Activated CD4-positive, alpha-beta memory T cell treated with anti-CD3 and anti-CD28 coated beads for 36 hours (primary cell): ENCODE data around the gene LIMCH1. TPM values are rescaled to one million over a fixed set of nuclear protein-coding genes. Genes with fewer than 3 reads are reported as not detected.

Experiments
- CTCF ChIA-PET: fragments of 350-600 bp; sonication (Branson Sonifier 250); formaldehyde crosslinking; loops from one replicate; lab custom pipeline; 2021; ENCODE audit warnings: antibody characterized with exemption, inconsistent platforms; lab: Charles Lee
- POLR2A ChIA-PET: fragments of 350-600 bp; sonication (Branson Sonifier 250); formaldehyde crosslinking; loops from one replicate; lab custom pipeline; 2021; ENCODE audit warnings: antibody characterized with exemption; lab: Charles Lee
- DNase-seq: peaks from one replicate; pipeline ENCODE4 v3.0.0-alpha.2; 2020
- H3K27ac Mint-ChIP-seq: one replicate; pipeline ENCODE4 v1.8.0; 2021; ENCODE audit warnings: mixed read lengths
- H3K27me3 Mint-ChIP-seq: one replicate; pipeline ENCODE4 v1.8.0; 2021; ENCODE audit warnings: mixed read lengths
- H3K36me3 Mint-ChIP-seq: one replicate; pipeline ENCODE4 v1.8.0; 2021; ENCODE audit warnings: mixed read lengths
- H3K4me1 Mint-ChIP-seq: one replicate; pipeline ENCODE4 v1.8.0; 2021; ENCODE audit warnings: low read depth, mixed read lengths
- H3K4me3 Mint-ChIP-seq: one replicate; pipeline ENCODE4 v1.8.0; 2021; ENCODE audit warnings: mild to moderate bottlenecking, mixed read lengths
- H3K9me3 Mint-ChIP-seq: one replicate; pipeline ENCODE4 v1.8.0; 2021; ENCODE audit warnings: mixed read lengths
- intact Hi-C: fragments of 100-400 bp; cut with micrococcal nuclease; formaldehyde crosslinking; loops from one replicate; pipeline ENCODE4 v1.15.1; 2023
- total RNA-seq, 2 experiments: library from RNA; stranded (reverse); gene quantifications; one replicate each; pipeline ENCODE4 v1.2.3, GENCODE V29; 2021

Gene LIMCH1
- total RNA-seq, 2 experiments from 2014 or later: not detected

DNA sequence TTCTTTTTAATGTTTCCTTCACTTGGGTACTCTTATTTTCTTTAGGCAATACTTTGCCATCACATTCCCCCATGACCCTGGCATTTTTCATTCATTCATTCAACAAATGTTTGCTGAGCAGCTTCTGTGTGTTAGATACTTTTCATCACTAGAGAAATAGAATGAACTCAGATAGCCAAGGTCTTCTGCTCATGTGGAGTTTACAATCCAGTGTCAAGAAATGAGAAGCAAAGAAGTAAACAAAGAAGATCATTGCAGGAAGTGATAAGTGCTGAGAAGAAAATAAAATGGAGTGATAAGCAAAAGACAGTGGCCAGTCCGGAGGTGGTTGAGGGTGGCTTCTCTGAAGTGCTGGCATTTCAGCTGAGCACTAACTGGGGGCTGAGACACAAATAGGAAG lies 63.1 kb downstream of the LIMCH1 start:
- Mint-ChIP-seq H3K27me3 (no peaks in the 10 kb centered on the region), H3K4me3 (no peak overlapping the region), H3K9me3 (no peaks in the 10 kb centered on the region), H3K36me3 (no peaks in the 10 kb centered on the region), H3K27ac (no peak overlapping the region), H3K4me1 (no peaks in the 10 kb centered on the region)
- CTCF ChIA-PET: no interaction called here
- POLR2A ChIA-PET: no interaction called here
- no peak for DNase-seq
- intact Hi-C loops: no loop called here

DNA sequence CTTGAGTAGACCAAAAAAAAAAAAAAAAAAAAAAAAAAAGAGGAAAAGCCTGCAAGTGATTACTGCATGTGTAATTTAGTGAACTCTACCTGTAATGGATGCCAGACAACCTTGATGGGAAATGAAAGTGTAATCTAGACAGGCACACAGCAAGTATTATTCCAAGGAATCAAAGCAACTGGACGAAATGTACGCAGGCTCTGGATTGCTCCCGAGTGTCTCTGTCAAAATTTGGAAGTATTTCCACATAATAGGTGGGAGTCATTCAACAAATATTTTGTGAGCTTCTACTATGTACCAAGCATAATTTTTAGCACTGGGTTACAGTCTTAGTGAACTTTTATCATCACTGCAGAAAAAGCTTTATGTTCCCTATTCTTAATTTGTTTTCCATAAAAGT lies 64.2 kb downstream of the LIMCH1 start:
- Mint-ChIP-seq H3K27ac (no peak overlapping the region), H3K36me3 (no peaks in the 10 kb centered on the region), H3K4me1 (no peaks in the 10 kb centered on the region), H3K27me3 (no peaks in the 10 kb centered on the region), H3K9me3 (no peaks in the 10 kb centered on the region), H3K4me3 (no peak overlapping the region)
- ChIA-PET CTCF (interaction anchor here (1.3 kb wide), 1 partner anchor 59 kb away, joined by 4 read pairs; no protein-coding TSS in a partner anchor), POLR2A (no interaction called here)
- DNase-seq: no peak
- intact Hi-C loops: no loop called here

DNA sequence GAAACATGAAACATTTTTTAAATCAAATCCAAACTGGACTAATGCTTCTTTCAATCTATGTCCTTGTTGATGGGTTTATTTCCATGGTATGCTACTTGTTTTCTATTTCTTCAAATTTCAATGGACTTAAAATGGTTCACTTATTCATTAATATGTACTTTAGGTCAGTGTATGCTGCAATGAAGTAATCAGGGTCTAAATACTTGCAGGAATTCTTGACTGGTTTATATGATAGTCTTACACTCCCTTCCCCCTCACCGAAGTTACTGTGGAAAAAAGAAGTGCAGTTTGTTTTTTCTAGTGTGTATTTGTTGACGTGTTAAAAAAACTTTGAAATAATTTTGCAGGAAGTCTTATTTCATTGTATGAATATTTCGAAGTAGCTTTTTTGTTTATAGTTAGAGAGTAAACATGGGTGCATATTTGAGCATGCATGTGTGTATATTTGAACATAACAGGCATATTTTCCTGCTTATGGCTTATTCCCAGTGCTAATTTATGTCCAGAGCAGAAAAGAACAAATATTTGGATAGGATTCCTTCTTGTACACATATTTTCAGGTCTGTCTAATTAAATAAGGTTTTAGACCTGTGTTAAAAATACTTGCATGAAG lies 65.0 kb downstream of the LIMCH1 start:
- ChIA-PET CTCF (no interaction called here), POLR2A (no interaction called here)
- H3K4me1 Mint-ChIP-seq: no peaks in the 10 kb centered on the region
- H3K36me3 Mint-ChIP-seq: no peaks in the 10 kb centered on the region
- no peaks in the 10 kb centered on the region for H3K27me3 Mint-ChIP-seq
- DNase-seq: no peak
- intact Hi-C loops: no loop called here
- H3K9me3 Mint-ChIP-seq: no peaks in the 10 kb centered on the region
- H3K4me3 Mint-ChIP-seq: no peak overlapping the region
- H3K27ac Mint-ChIP-seq: no peak overlapping the region

DNA sequence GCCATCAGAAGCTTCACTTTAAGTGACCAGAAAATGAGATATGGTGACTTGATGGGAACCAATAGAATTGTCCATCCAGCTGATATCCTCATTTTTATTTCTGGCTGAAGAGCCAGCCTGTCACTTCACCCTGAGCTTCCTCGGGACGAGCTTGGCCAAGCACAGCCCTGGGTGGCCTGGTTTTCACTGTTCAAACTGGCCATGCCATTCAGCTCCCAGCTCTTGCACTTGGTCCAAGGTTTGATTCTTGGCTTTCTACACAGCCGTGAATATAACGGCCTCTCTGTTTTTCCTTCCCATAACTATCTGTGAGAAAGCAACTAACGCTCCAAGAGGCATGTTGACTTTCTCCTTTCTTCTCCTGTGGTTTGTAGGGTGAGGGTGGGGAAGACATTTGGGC lies 71.9 kb downstream of the LIMCH1 start:
- H3K9me3 Mint-ChIP-seq: no peaks in the 10 kb centered on the region
- DNase-seq: no peak
- intact Hi-C loops: no loop called here
- H3K4me1 Mint-ChIP-seq: no peaks in the 10 kb centered on the region
- H3K27ac Mint-ChIP-seq: no peak overlapping the region
- H3K36me3 Mint-ChIP-seq: no peaks in the 10 kb centered on the region
- POLR2A ChIA-PET: no interaction called here
- CTCF ChIA-PET: no interaction called here
- no peak overlapping the region for H3K4me3 Mint-ChIP-seq
- H3K27me3 Mint-ChIP-seq: no peaks in the 10 kb centered on the region

DNA sequence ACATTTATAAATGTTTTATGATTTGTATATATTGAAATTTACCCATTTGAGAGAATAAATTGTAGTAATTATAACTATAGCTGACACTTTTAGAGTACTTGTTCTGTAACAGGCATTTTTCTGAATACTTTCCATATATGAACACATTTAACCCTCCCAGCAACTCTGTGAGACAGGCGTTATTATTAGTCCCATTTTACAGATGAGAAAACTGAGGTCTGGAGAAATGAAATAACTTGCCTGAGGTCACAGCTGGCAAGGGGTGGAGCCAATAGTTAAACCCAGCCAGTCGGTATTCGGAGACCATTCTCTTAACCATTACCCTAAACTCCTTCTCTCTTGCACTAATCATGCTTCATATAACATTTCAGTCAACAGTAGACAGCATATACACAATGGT lies 72.5 kb downstream of the LIMCH1 start:
- Mint-ChIP-seq H3K27ac (no peak overlapping the region), H3K4me3 (no peak overlapping the region), H3K36me3 (no peaks in the 10 kb centered on the region), H3K4me1 (no peaks in the 10 kb centered on the region), H3K27me3 (no peaks in the 10 kb centered on the region), H3K9me3 (no peaks in the 10 kb centered on the region)
- ChIA-PET POLR2A (interaction anchor here (0.5 kb wide), 1 partner anchor 54 kb away, joined by 3 read pairs; no protein-coding TSS in a partner anchor), CTCF (no interaction called here)
- DNase-seq: no peak
- intact Hi-C loops: no loop called here

DNA sequence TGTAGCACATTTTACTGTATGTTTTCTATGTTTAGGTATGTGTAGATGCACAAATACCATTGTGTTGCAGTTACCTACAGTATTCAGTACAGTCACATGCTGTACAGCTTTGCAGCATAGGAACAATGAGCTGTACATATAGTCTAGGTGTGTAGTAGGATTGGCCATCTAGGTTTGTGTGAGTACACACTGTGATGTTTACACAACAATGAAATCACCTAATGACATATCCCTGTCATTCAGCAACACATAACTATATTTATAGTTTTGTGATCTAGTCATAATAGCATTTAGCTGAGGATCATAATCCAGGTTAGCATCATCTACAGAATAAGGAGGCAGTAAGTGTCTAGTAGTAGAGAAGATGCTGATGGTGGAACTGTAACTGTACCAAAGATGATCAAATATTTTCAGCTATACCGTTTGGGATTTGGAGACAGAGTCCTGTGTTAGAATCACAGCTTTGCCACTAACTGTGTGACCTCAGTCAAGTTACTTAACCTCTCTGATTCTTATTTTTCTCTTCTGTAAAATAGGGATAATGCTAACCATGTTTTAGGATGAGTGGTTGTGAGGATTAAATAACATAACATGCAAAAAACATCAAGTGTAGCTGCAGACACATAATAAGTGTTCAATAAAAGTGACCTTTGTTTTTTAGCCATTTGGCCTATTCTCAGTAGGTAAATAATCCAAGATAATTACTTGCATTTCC lies 73.3 kb downstream of the LIMCH1 start:
- Mint-ChIP-seq H3K4me1 (no peaks in the 10 kb centered on the region), H3K4me3 (no peak overlapping the region), H3K27ac (no peak overlapping the region), H3K36me3 (no peaks in the 10 kb centered on the region), H3K27me3 (no peaks in the 10 kb centered on the region), H3K9me3 (no peaks in the 10 kb centered on the region)
- ChIA-PET POLR2A (no interaction called here), CTCF (no interaction called here)
- intact Hi-C loops: no loop called here
- no peak for DNase-seq

DNA sequence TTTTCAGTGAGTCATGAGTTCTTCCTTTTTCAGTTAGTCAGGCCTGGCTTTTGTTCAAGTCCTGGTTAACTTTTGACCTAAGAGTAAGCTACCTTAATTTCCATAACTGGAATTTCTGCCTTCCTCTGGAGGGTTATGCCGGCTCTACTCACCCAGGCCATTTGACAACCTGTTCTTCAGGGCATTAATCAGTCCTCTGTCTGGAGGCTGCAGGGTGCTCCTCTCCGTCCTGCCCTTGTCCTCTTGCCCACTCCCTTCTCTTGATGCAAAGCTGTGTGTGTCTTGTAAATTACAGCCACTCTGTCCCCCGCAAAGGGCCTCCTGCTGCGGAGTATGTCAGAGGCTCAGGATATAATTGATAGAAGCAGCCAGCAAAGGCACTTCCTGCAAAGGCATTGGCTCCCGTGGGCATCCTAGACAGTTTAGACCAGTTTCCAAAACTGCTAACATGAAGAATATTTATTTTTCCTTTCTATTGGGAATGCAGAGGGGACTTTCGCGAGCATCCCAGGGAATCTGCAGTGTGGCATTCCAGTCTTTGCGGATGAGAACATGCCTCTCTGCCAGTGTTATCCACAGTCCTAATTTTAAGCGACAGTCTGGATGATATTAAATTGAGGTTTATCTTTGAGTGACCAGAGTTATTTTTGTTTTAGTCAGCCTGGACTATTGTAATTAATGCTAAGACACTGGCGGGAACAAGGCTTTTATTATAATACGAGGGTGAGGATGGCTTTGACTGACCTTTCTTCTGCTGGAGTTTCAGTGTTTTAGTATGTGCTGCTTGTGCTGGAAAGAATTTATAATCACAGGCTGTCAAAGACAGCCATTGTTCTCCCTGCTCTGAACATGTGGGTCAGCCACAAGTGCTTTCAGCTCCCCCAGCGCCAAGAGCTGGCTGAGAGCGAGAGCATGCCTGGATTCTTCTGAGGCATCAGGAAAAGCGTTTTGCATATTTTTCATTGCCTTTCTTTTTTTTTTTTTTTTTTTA lies 74.2 kb downstream of the LIMCH1 start:
- POLR2A ChIA-PET: no interaction called here
- no peak for DNase-seq
- CTCF ChIA-PET: no interaction called here

DNA sequence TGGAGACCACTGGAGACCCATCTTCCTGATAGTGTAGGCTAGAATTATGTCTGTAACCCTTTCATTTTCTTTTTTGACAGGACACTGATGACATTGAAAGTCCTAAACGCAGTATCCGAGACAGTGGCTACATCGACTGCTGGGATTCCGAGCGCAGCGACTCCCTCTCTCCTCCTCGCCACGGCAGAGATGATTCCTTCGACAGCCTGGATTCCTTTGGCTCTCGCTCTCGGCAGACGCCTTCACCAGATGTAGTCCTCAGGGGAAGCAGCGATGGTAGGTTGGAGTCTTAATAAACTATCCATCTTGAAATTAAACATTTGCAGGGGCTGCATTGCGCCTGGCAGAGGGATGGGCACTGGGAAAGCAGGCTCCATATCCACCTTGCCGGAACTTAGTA lies 75.4 kb downstream of the LIMCH1 start:
- intact Hi-C loops: no loop called here
- Mint-ChIP-seq H3K27me3 (no peaks in the 10 kb centered on the region), H3K9me3 (no peaks in the 10 kb centered on the region), H3K27ac (no peak overlapping the region), H3K4me1 (no peaks in the 10 kb centered on the region), H3K36me3 (no peaks in the 10 kb centered on the region), H3K4me3 (no peak overlapping the region)
- CTCF ChIA-PET: no interaction called here
- DNase-seq: no peak
- POLR2A ChIA-PET: no interaction called here

More for the DNA sequence above, 74.2 kb downstream of the LIMCH1 start:
- Mint-ChIP-seq H3K4me1 (no peaks in the 10 kb centered on the region), H3K27me3 (no peaks in the 10 kb centered on the region), H3K4me3 (no peak overlapping the region), H3K36me3 (no peaks in the 10 kb centered on the region), H3K9me3 (no peaks in the 10 kb centered on the region), H3K27ac (no peak overlapping the region)
- intact Hi-C loops: no loop called here

DNA sequence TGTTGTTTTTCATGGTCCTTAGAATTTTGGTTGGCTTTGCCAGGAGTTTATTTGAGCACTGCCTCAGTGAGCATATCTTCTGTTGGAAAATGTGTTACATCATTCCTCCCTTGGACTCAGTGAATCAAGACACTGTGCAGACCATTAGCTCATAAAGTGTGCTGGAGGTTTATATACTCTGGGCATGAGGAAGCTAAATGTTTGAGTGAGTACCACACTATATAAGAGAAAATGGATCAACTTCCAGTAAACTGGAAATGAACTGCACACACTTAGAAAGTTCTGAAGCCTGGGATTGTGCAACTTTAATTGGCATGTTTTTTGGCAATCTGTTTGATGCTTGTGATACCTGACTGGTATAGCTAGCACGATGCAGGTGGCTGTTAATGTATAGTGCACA lies 75.9 kb downstream of the LIMCH1 start:
- intact Hi-C loops: no loop called here
- Mint-ChIP-seq H3K27me3 (no peaks in the 10 kb centered on the region), H3K4me3 (no peak overlapping the region), H3K27ac (no peak overlapping the region), H3K9me3 (no peaks in the 10 kb centered on the region), H3K4me1 (no peaks in the 10 kb centered on the region), H3K36me3 (no peaks in the 10 kb centered on the region)
- CTCF ChIA-PET: no interaction called here
- POLR2A ChIA-PET: no interaction called here
- DNase-seq: no peak

DNA sequence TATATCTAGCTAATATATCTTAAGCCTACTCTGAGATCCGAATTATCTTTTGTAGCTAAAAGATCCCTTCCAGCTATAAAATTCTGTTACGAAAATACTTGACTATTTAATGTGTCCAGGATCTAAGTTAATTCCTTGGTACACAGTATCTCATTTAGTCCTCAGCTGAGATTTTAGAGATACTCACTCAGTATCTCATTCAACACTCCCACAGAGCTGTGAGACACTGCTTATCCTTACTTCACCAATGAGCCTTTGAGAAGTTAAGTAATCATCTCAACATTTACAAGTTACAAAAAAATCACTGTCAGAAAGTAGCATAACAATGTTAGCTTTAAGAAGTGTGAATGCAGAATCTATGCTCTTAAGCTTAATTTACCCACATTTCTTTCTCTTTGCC lies 76.6 kb downstream of the LIMCH1 start:
- Mint-ChIP-seq H3K9me3 (no peaks in the 10 kb centered on the region), H3K27ac (no peak overlapping the region), H3K4me3 (no peak overlapping the region), H3K27me3 (peaks cover 2% of the 10 kb centered on the region), H3K4me1 (no peaks in the 10 kb centered on the region), H3K36me3 (no peaks in the 10 kb centered on the region)
- intact Hi-C loops: no loop called here
- POLR2A ChIA-PET: no interaction called here
- DNase-seq: no peak
- CTCF ChIA-PET: no interaction called here

DNA sequence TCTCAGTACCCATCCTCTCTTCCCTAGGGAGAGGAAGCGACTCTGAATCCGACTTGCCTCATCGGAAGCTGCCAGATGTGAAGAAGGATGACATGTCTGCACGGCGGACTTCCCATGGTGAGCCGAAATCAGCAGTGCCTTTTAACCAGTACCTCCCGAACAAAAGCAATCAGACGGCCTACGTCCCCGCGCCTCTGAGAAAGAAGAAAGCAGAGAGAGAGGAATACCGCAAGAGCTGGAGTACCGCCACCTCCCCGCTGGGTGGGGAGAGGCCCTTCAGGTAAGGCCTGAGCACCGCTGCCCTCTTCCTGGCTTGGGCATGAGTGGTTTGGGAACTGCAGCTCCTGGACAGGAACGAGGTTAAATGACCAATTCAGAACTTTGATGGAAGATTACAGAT lies 81.2 kb downstream of the LIMCH1 start:
- Mint-ChIP-seq H3K4me3 (no peak overlapping the region), H3K27ac (no peak overlapping the region), H3K4me1 (no peaks in the 10 kb centered on the region), H3K36me3 (no peaks in the 10 kb centered on the region), H3K9me3 (no peaks in the 10 kb centered on the region), H3K27me3 (peaks cover 3% of the 10 kb centered on the region)
- ChIA-PET CTCF (no interaction called here), POLR2A (no interaction called here)
- intact Hi-C loops: no loop called here
- DNase-seq: no peak

DNA sequence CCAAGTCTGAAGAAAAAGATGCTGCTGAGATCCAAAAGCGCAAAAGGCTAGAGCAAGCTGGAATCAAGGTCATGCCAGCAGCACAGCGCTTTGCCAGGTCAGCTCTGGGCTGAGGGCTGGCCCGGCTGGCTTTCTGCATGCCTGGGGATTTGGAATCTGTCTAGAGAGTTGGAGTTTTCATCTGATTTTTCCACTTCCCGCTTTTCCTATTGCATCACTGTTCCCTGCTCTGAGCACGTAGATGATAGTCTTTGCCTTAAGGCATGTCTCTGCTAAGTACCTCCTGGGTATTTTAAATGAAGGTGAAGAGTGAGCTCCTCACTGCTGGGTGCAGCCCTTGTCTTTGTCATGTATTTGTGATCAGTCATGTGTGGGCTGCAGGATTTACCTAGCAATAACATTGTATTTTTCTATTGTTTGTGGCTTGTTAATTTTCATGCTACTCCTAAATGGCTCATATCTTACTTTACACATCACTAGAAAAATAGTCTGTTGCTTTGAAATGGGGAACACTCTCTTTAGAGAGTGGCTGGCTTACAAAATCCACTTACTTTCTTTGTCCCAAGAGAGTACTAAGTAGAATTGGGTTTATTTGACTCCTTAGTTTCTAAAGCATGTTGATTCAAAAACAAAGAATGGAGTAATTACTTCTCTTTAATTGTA lies 82.8 kb downstream of the LIMCH1 start:
- Mint-ChIP-seq H3K27ac (no peak overlapping the region), H3K4me3 (no peak overlapping the region), H3K9me3 (no peaks in the 10 kb centered on the region), H3K27me3 (peaks cover 3% of the 10 kb centered on the region), H3K36me3 (no peaks in the 10 kb centered on the region), H3K4me1 (no peaks in the 10 kb centered on the region)
- intact Hi-C loops: no loop called here
- ChIA-PET CTCF (no interaction called here), POLR2A (no interaction called here)
- no peak for DNase-seq
